Stimulated activated memory B cell treated with anti-CD40 and anti-IgM and Interleukin-4, amounts not matched to agents 10 μg/mL and 1 μg/mL and 100 μg/mL, for 72 hours (primary cell): Measurements from ENCODE around the gene MRRF.
"Not testable (repeated sequence)": the region's sequence is repeated elsewhere in the genome, so short reads cannot be mapped to it uniquely, and the experiment has no call there.

ENCODE experiments used
- ATAC-seq: fragments of 150-1000 bp; cut with Tn5 transposase; 2 replicates; pipeline ENCODE4 v1.10.0; 2021
- H3K27ac Mint-ChIP-seq: one replicate; pipeline ENCODE4 v1.8.0; 2022; ENCODE audit warnings: mild to moderate bottlenecking, mixed read lengths
- H3K27me3 Mint-ChIP-seq: one replicate; pipeline ENCODE4 v1.8.0; 2022; ENCODE audit warnings: mixed read lengths
- H3K36me3 Mint-ChIP-seq: one replicate; pipeline ENCODE4 v1.8.0; 2022; ENCODE audit warnings: mixed read lengths
- H3K4me1 Mint-ChIP-seq: one replicate; pipeline ENCODE4 v1.8.0; 2022; ENCODE audit warnings: mixed read lengths
- H3K4me3 Mint-ChIP-seq: one replicate; pipeline ENCODE4 v1.8.0; 2022; ENCODE audit warnings: mild to moderate bottlenecking, moderate library complexity, mixed read lengths
- H3K9me3 Mint-ChIP-seq: one replicate; pipeline ENCODE4 v1.8.0; 2022; ENCODE audit warnings: mixed read lengths

The MRRF gene

DNA sequence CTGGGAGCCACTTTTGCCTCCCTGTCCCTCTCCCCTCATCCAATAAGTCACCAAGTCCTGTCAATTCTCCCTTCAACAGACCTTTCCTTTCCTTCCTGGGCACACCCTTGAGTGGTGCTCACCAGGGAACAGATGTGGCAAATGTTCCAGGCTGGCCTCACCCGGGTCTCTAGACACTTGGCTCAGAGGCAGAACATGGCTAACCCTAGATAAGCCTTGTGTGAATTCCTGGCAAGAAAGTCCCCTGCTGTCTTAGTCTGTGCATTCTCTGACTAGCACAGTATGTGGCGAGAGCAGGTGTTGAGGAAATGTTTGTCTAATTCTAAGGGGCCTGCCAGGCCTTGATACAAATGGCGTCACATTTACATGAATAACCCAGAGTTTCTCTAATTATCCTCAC is 64.9 kb downstream of the MRRF start:
- H3K4me1 Mint-ChIP-seq: no peaks in the 10 kb centered on the region
- no peaks in the 10 kb centered on the region for H3K27me3 Mint-ChIP-seq
- H3K4me3 Mint-ChIP-seq: no peak overlapping the region
- ATAC-seq: no peak
- H3K36me3 Mint-ChIP-seq: peaks cover 37% of the 10 kb centered on the region
- no peaks in the 10 kb centered on the region for H3K9me3 Mint-ChIP-seq
- H3K27ac Mint-ChIP-seq: no peak overlapping the region

DNA sequence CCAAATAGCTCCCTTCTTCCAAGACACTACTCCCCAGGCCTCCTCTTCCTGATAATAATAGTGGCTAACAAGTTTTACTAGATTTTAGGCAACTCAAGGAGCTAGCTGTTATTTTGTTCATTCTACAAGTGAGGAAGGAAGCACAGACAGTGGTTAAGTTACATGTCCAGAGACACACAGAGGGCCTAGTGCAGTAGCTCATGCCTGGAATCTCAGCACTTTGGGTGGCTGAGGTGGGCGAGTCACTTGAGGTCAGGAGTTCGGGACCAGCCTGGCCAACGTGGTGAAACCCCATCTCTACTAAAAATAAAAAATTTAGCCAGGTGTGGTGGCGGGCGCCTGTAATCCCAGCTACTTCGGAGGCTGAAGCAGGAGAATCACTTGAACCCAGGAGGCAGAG is 65.8 kb downstream of the MRRF start:
- not testable (repeated sequence) for ATAC-seq, H3K4me1 Mint-ChIP-seq

DNA sequence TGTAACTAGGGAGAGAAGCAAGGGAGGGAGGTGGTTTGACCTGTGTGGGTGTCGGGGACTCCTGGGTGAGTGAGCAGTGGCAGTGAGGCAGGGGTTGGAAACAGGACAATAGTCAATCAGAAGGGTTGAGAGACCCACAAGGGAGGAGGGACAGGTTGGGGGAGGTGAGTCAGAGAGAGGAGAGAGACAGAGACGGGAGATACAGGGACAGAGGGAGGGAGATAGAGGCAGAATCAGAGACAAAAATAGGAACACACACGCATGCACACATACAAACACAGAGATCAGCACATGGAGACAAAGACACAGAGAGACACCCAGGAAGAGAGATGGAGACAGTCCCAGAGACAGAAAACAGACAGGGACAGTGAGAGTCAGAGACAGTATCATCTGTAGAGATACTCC is 66.8 kb downstream of the MRRF start:
- no peak overlapping the region for H3K27ac Mint-ChIP-seq
- H3K4me1 Mint-ChIP-seq: peaks cover 6% of the 10 kb centered on the region
- no peaks in the 10 kb centered on the region for H3K9me3 Mint-ChIP-seq
- H3K4me3 Mint-ChIP-seq: no peak overlapping the region
- peaks cover 22% of the 10 kb centered on the region for H3K36me3 Mint-ChIP-seq
- peaks cover 8% of the 10 kb centered on the region for H3K27me3 Mint-ChIP-seq
- ATAC-seq: no peak

More for the DNA sequence above, 65.8 kb downstream of the MRRF start:
- not testable (repeated sequence) for H3K27me3 Mint-ChIP-seq, H3K4me3 Mint-ChIP-seq, H3K27ac Mint-ChIP-seq, H3K9me3 Mint-ChIP-seq
- peaks cover 29% of the 10 kb centered on the region for H3K36me3 Mint-ChIP-seq

GRCh38 chr9:122332083-122332482 is 67.4 kb downstream of the MRRF start:
- H3K27me3 Mint-ChIP-seq: peaks cover 11% of the 10 kb centered on the region
- H3K36me3 Mint-ChIP-seq: peaks cover 22% of the 10 kb centered on the region
- H3K27ac Mint-ChIP-seq: no peak overlapping the region
- H3K9me3 Mint-ChIP-seq: no peaks in the 10 kb centered on the region
- no peak for ATAC-seq
- H3K4me1 Mint-ChIP-seq: peaks cover 10% of the 10 kb centered on the region
- H3K4me3 Mint-ChIP-seq: no peak overlapping the region

GRCh38 chr9:122332644-122333043 is 68.0 kb downstream of the MRRF start:
- Mint-ChIP-seq H3K27ac (no peak overlapping the region), H3K27me3 (peaks cover 16% of the 10 kb centered on the region), H3K36me3 (peaks cover 22% of the 10 kb centered on the region), H3K4me3 (no peak overlapping the region), H3K4me1 (peaks cover 16% of the 10 kb centered on the region), H3K9me3 (no peaks in the 10 kb centered on the region)
- no peak for ATAC-seq

DNA sequence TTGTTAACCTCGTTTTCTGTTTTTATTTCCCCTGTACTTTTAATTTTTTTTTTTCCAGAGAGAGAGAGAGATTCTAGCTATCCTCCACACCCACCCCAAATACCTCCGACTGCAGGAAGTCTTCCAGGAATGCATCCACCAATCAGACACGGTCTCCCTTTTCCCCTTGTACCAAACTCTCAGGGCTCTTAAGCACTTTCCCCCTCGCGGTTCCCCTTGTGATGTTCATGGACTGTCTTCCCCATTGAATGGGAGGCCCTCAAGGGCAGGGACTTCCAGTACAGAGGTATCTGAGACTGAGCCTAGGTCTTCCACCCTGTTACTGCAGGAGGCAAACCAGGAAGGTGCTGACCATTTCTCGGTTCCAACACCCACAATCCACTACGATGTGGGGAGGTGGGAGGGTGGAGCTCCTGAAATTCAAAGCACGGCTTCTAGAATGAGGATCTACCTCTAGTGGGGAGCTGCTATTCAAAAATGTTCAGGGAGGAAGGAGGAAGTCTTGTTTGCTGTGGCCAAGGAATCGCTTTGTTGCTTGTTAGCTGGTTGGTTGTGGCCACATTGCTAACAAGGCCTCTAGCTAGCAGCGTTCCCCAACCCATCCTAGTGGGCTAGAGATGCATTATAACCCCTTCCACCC is 68.6 kb downstream of the MRRF start:
- Mint-ChIP-seq H3K27ac (no peak overlapping the region), H3K4me1 (peaks cover 22% of the 10 kb centered on the region)

DNA sequence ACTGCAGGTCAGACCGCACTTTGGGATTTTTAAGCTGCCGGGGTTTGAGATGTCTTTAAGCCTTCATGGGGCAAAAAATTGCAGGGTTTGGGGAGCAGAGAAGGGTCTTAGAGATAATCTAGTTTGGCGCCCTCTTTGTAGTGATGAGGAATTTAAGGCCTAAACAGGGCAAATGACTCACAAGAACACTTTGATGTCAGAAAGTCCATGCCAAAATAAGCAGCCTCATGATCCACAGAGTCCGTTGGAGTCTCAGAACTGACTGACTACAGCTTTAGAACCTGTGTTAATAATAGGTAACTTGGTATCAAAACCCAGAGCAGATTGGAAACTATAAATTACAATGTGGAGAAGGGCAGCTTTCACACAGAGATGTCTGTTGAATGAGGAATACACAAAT is 70.2 kb downstream of the MRRF start:
- H3K4me3 Mint-ChIP-seq: no peak overlapping the region
- H3K9me3 Mint-ChIP-seq: no peaks in the 10 kb centered on the region
- ATAC-seq: no peak

More for the DNA sequence above, 68.6 kb downstream of the MRRF start:
- no peak for ATAC-seq
- peaks cover 23% of the 10 kb centered on the region for H3K27me3 Mint-ChIP-seq
- H3K4me3 Mint-ChIP-seq: no peak overlapping the region
- H3K36me3 Mint-ChIP-seq: peaks cover 18% of the 10 kb centered on the region
- no peaks in the 10 kb centered on the region for H3K9me3 Mint-ChIP-seq

DNA sequence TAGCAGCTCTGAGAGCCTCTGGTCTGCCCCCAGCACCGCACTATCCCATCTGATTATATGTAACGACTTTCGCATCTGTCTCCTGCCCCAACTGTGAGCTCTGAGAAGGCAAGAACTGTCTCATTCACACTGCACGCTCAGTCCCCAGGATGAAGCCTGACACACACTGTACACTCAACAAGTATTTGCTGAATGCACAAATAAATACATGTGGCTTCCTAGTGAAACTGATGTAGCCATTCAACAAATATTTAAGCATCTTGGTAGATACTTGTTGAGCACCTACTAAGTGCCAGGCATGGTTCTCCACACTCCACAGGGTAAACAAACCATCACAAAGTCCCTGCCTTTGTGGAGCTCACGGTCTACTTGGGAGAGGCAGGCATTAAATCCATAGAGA is 71.5 kb downstream of the MRRF start:
- ATAC-seq: no peak
- peaks cover 6% of the 10 kb centered on the region for H3K36me3 Mint-ChIP-seq
- no peaks in the 10 kb centered on the region for H3K9me3 Mint-ChIP-seq
- peaks cover 24% of the 10 kb centered on the region for H3K27me3 Mint-ChIP-seq
- no peak overlapping the region for H3K27ac Mint-ChIP-seq
- peaks cover 22% of the 10 kb centered on the region for H3K4me1 Mint-ChIP-seq
- no peak overlapping the region for H3K4me3 Mint-ChIP-seq

More for the DNA sequence above, 70.2 kb downstream of the MRRF start:
- peaks cover 24% of the 10 kb centered on the region for H3K27me3 Mint-ChIP-seq
- peaks cover 22% of the 10 kb centered on the region for H3K4me1 Mint-ChIP-seq
- H3K27ac Mint-ChIP-seq: no peak overlapping the region
- H3K36me3 Mint-ChIP-seq: peaks cover 6% of the 10 kb centered on the region

- no peak overlapping the region for H3K4me3 Mint-ChIP-seq
- no peaks in the 10 kb centered on the region for H3K9me3 Mint-ChIP-seq
- peaks cover 24% of the 10 kb centered on the region for H3K27me3 Mint-ChIP-seq
These were observed 72.3 kb downstream of the MRRF start for GRCh38 chr9:122336866-122337555.

DNA sequence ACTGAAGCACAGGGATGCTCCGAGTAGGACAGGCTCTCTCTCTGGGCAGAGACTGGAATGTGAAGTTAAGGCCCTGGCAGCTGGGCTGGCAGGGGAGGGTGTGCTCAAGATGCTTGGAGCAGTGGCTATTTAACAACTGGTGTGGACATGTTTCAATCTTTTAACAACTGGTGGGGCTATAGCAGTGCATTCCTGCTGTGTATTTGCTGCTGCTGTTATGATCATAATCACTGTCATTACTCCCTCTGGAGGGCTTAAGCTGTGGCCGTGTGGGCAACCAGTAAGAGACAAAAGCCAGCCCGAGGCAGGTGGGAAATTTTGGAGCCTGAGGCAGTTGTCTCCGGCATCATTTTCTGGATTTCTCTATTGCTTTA is 72.9 kb downstream of the MRRF start:
- no peaks in the 10 kb centered on the region for H3K36me3 Mint-ChIP-seq
- peaks cover 22% of the 10 kb centered on the region for H3K4me1 Mint-ChIP-seq
- no peak for ATAC-seq
- H3K9me3 Mint-ChIP-seq: no peaks in the 10 kb centered on the region
- no peak overlapping the region for H3K4me3 Mint-ChIP-seq
- no peak overlapping the region for H3K27ac Mint-ChIP-seq
- peaks cover 28% of the 10 kb centered on the region for H3K27me3 Mint-ChIP-seq

More at GRCh38 chr9:122336866-122337555, 72.3 kb downstream of the MRRF start:
- H3K4me1 Mint-ChIP-seq: peaks cover 22% of the 10 kb centered on the region
- ATAC-seq: peak; percentile 19
- H3K27ac Mint-ChIP-seq: no peak overlapping the region
- H3K36me3 Mint-ChIP-seq: no peaks in the 10 kb centered on the region

DNA sequence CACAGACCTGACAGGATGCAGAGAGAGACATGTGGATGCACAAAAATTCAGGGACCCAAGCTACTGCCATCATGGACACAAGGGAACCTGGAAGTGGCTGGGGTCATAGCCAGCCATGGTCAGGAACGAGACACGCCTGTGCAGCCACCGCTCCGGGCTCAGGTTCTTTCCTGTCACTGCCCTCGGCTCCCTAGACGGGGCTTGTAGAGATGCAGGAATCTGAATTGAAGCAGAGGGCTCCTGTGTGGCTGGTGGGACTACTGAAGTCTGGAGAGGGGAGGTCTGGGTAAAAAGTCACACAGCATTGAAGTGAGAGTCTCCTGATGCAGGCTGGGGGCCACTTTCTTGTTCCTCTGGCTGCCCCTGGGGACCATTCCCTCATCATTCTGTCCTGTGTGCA is 73.9 kb downstream of the MRRF start:
- H3K27ac Mint-ChIP-seq: no peak overlapping the region

DNA sequence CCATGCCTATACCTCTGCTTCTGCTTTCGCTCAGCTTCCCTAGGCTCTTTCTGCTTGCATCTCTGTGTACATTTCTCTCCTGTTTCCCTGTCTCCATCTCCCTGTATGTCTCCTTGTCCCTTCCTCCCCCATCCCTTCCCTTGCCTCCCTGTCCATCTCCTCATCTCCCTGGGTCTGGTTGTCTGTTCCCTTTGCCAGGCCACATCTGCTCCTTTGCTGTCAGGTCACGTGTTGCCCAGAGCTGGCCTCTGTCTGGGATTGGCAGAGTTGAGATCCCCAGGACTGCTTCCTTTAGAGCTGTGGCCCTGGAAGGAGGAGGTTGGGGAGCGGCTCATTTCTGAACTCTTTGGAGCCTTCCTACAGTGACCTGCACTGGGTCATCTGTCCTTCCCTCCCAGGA is 74.3 kb downstream of the MRRF start:
- H3K27me3 Mint-ChIP-seq: peaks cover 31% of the 10 kb centered on the region
- no peaks in the 10 kb centered on the region for H3K36me3 Mint-ChIP-seq
- no peak for ATAC-seq
- no peak overlapping the region for H3K27ac Mint-ChIP-seq
- peaks cover 22% of the 10 kb centered on the region for H3K4me1 Mint-ChIP-seq
- H3K9me3 Mint-ChIP-seq: no peaks in the 10 kb centered on the region
- H3K4me3 Mint-ChIP-seq: no peak overlapping the region

More for the DNA sequence above, 73.9 kb downstream of the MRRF start:
- H3K4me3 Mint-ChIP-seq: no peak overlapping the region
- peaks cover 31% of the 10 kb centered on the region for H3K27me3 Mint-ChIP-seq
- H3K9me3 Mint-ChIP-seq: no peaks in the 10 kb centered on the region
- no peaks in the 10 kb centered on the region for H3K36me3 Mint-ChIP-seq
- no peak for ATAC-seq
- H3K4me1 Mint-ChIP-seq: peaks cover 22% of the 10 kb centered on the region

DNA sequence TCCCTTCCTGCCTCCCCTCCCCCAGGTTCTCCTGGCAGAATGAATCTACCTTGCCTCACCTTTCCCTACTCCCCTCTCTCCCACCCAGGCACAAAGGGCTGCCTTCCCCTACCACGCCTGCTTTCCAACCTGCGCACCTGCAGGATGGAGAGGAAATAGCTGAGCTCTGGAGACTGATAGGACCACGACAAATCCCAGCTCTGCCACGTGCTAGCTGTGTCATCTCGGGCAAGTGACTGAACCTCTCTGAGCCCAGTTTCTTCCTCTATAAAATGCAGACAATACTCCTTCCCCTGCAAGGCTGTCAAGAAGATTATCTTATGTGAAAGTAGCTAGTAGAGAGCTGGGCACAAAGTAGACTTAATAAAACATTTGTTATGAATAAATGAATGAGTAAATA is 74.9 kb downstream of the MRRF start:
- Mint-ChIP-seq H3K36me3 (no peaks in the 10 kb centered on the region), H3K27me3 (peaks cover 31% of the 10 kb centered on the region), H3K27ac (no peak overlapping the region), H3K4me1 (peaks cover 22% of the 10 kb centered on the region), H3K9me3 (no peaks in the 10 kb centered on the region), H3K4me3 (no peak overlapping the region)
- ATAC-seq: no peak

- Mint-ChIP-seq H3K27me3 (peaks cover 31% of the 10 kb centered on the region), H3K4me1 (peaks cover 22% of the 10 kb centered on the region)
These were observed 75.5 kb downstream of the MRRF start for GRCh38 chr9:122340161-122340560.

DNA sequence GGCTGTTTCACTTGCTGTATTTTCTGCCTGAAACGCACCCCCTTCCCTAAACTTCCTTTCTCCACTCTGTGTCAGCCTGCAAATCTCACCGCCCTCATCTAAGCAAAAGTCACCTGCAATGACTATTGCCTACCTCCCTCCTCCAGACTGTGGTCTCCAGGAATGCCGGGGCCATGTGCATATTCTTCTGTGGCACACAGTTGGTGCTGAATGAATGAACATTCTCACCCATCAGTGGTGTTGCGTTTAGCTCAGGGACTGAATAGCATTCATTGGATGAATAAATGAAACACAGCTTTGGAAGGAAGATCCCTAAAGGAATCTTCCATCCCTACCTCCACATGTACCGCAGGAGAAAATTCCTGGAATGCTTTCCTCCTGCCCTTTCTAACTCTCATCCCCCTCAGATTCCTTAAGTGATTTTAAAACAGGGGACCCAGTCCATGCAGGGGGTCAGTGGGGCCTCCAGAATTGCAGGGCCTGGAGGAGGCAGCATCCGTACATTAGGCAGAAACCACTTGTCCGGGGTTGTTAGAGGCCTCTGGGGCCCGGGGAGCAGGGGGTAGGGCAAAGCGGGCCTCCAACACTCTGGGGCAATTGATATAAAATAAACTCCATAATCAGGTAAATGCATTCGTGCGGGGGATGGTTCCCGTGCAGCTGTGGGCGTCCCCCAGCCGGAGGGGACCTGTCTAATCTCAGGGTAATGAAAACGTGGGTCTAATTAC is 77.8 kb downstream of the MRRF start:
- Mint-ChIP-seq H3K4me3 (no peak overlapping the region), H3K27ac (no peak overlapping the region), H3K9me3 (no peaks in the 10 kb centered on the region), H3K4me1 (peaks cover 11% of the 10 kb centered on the region), H3K36me3 (no peaks in the 10 kb centered on the region), H3K27me3 (peaks cover 21% of the 10 kb centered on the region)
- no peak for ATAC-seq

More at GRCh38 chr9:122340161-122340560, 75.5 kb downstream of the MRRF start:
- Mint-ChIP-seq H3K4me3 (no peak overlapping the region), H3K36me3 (no peaks in the 10 kb centered on the region), H3K27ac (no peak overlapping the region), H3K9me3 (no peaks in the 10 kb centered on the region)
- no peak for ATAC-seq
